NCI-H2196 (cell line): ENCODE measurements around the gene KIAA2012.
"Not testable (repeated sequence)": the region's sequence is repeated elsewhere in the genome, so short reads cannot be mapped to it uniquely, and the experiment has no call there.

ENCODE experiments used
- DNase-seq: peaks from one replicate; lab custom pipeline; 2025; ENCODE audit not compliant: unreplicated experiment; lab: John Stamatoyannopoulos, UW

KIAA2012 gene

GRCh38 chr2:202186641-202187202 lies 113.7 kb downstream of the KIAA2012 start:
- no peak for DNase-seq

GRCh38 chr2:202187570-202187969 lies 114.5 kb downstream of the KIAA2012 start:
- DNase-seq: no peak

- DNase-seq: no peak
Measured at GRCh38 chr2:202193305-202193704, 120.2 kb downstream of the KIAA2012 start.

- no peak for DNase-seq
Measured at GRCh38 chr2:202193881-202194353, 120.9 kb downstream of the KIAA2012 start.

GRCh38 chr2:202194418-202194817 lies 121.4 kb downstream of the KIAA2012 start:
- DNase-seq: no peak

GRCh38 chr2:202196727-202197126 lies 123.7 kb downstream of the KIAA2012 start:
- no peak for DNase-seq

- no peak for DNase-seq
Measured at GRCh38 chr2:202201220-202202160, 128.4 kb downstream of the KIAA2012 start.

GRCh38 chr2:202203348-202203747 lies 130.3 kb downstream of the KIAA2012 start:
- DNase-seq: no peak

GRCh38 chr2:202204855-202205254 lies 131.8 kb downstream of the KIAA2012 start:
- DNase-seq: no peak

GRCh38 chr2:202208526-202208925 lies 135.5 kb downstream of the KIAA2012 start:
- DNase-seq: no peak

GRCh38 chr2:202215179-202215578 lies 142.1 kb downstream of the KIAA2012 start:
- no peak for DNase-seq

GRCh38 chr2:202221873-202222272 lies 148.8 kb downstream of the KIAA2012 start:
- DNase-seq: no peak

GRCh38 chr2:202237787-202238233 lies 164.8 kb downstream of the KIAA2012 start:
- DNase-seq: no peak

GRCh38 chr2:202238234-202239197 lies 165.5 kb downstream of the KIAA2012 start, which contains the start of gene SUMO1:
SUMO1 (minus strand) TSS chr2:202238597; CDS start chr2:202238451, 146 bp downstream.
- DNase-seq: peak; percentile 90

GRCh38 chr2:202247710-202248109 lies 174.7 kb downstream of the KIAA2012 start:
- DNase-seq: not testable (repeated sequence)

GRCh38 chr2:202249521-202250253 lies 176.6 kb downstream of the KIAA2012 start:
- no peak for DNase-seq

- no peak for DNase-seq
Measured at GRCh38 chr2:202251494-202251893, 178.4 kb downstream of the KIAA2012 start.
